B cell (primary cell): ENCODE results near the gene SLC16A12. TPM values are rescaled to one million over a fixed set of nuclear protein-coding genes. Genes with fewer than 3 reads are reported as not detected.

ENCODE experiments used
- ATAC-seq: fragments of 200-7000 bp; cut with Tn5 transposase; one replicate; pipeline ENCODE4 v1.10.0; 2021; ENCODE audit warnings: low read depth, mild to moderate bottlenecking, moderate number of reproducible peaks, moderate library complexity
- CTCF ChIA-PET: fragments of 350-600 bp; sonication (Branson Sonifier 250); formaldehyde crosslinking; loops from one replicate; lab custom pipeline; 2021; ENCODE audit warnings: antibody characterized with exemption, inconsistent platforms; lab: Charles Lee
- POLR2A ChIA-PET: fragments of 350-600 bp; sonication (Branson Sonifier 250); formaldehyde crosslinking; loops from one replicate; lab custom pipeline; 2021; ENCODE audit warnings: antibody characterized with exemption; lab: Charles Lee
- DNase-seq: peaks from one replicate; pipeline ENCODE4 v3.0.0; 2013
- H2AFZ ChIP-seq: 2 replicates; pipeline ENCODE4 v1.6.1; 2012; ENCODE audit warnings: mild to moderate bottlenecking, low read depth, low read length; ENCODE audit not compliant: insufficient read depth, poor library complexity, severe bottlenecking
- H3K27ac ChIP-seq, 2 donors: 1 replicate in 1 of 2; 2 replicates in 1 of 2; pipeline ENCODE4 v1.5.1; 2012 to 2013; ENCODE audit warnings: low read length in 2 of 2, mild to moderate bottlenecking in 2 of 2, moderate library complexity in 1 of 2
- H3K27me3 ChIP-seq, 4 experiments: fragments of 200-600 bp in 1 of 4; sonication (generic) in 1 of 4; replicated peaks in 1 of 4; 1 replicate in 2 of 4; 2 replicates in 2 of 4; pipeline versions ENCODE4 v1.6.1 to v1.7.0; 2013 to 2016; ENCODE audit warnings: low read length in 3 of 4, mild to moderate bottlenecking in 2 of 4, mixed read lengths in 1 of 4, moderate library complexity in 1 of 4; ENCODE audit not compliant: insufficient read depth in 4 of 4, control insufficient read depth in 3 of 4; ENCODE audit errors: control extremely low read depth in 1 of 4
- H3K36me3 ChIP-seq, 2 experiments: replicated peaks in 1 of 2; 1 replicate in 1 of 2; 2 replicates in 1 of 2; pipeline versions ENCODE4 v1.6.1 to v1.7.1; 2013; ENCODE audit warnings: low read length in 1 of 2; ENCODE audit not compliant: insufficient read depth in 2 of 2, control insufficient read depth in 1 of 2; ENCODE audit errors: control extremely low read depth in 1 of 2, extremely low read depth in 1 of 2
- H3K4me1 ChIP-seq, 2 donors: fragments of 200-600 bp in 1 of 2; sonication (generic) in 1 of 2; 1 replicate in 1 of 2; 2 replicates in 1 of 2; pipeline versions ENCODE4 v1.5.1 to v1.6.1; 2013 to 2017; ENCODE audit warnings: low read length in 2 of 2; ENCODE audit not compliant: control insufficient read depth in 2 of 2, insufficient read depth in 2 of 2
- H3K4me2 ChIP-seq: replicated peaks from 2 replicates; pipeline ENCODE3; 2012; ENCODE audit warnings: mild to moderate bottlenecking, low read depth, low read length; ENCODE audit not compliant: poor library complexity, severe bottlenecking
- H3K4me3 ChIP-seq, 5 experiments: fragments of 200-600 bp in 1 of 5; sonication (generic) in 1 of 5; 1 replicate in 3 of 5; 2 replicates in 2 of 5; pipeline versions ENCODE4 v1.5.1 to v1.7.0; 2011 to 2016; ENCODE audit warnings: low read length in 4 of 5, mild to moderate bottlenecking in 4 of 5, low read depth in 2 of 5, control low read depth in 1 of 5, moderate library complexity in 1 of 5; ENCODE audit not compliant: insufficient read depth in 1 of 5; ENCODE audit errors: control extremely low read depth in 1 of 5, extremely low read depth in 1 of 5
- H3K79me2 ChIP-seq: fragments of 200-600 bp; sonication (generic); one replicate; pipeline ENCODE4 v1.6.0; 2016; ENCODE audit warnings: low read length; ENCODE audit not compliant: control insufficient read depth, insufficient read depth
- H3K9ac ChIP-seq: fragments of 200-600 bp; sonication (generic); 2 replicates; pipeline ENCODE4 v1.6.1; 2017; ENCODE audit warnings: mild to moderate bottlenecking, low read length, moderate library complexity
- H3K9me3 ChIP-seq, 3 donors: one replicate each; pipeline versions ENCODE4 v1.6.1 to v1.7.1; 2013; ENCODE audit warnings: low read length in 2 of 3; ENCODE audit not compliant: control insufficient read depth in 2 of 3, insufficient read depth in 1 of 3; ENCODE audit errors: control extremely low read depth in 1 of 3
- H4K20me1 ChIP-seq: 2 replicates; pipeline ENCODE4 v1.6.0; 2012; ENCODE audit warnings: mild to moderate bottlenecking, low read length; ENCODE audit not compliant: insufficient read depth, control insufficient read depth, poor library complexity, severe bottlenecking
- H3K27ac Mint-ChIP-seq: one replicate; pipeline ENCODE4 v1.8.0; 2021; ENCODE audit warnings: mixed read lengths
- H3K27me3 Mint-ChIP-seq: one replicate; pipeline ENCODE4 v1.8.0; 2021; ENCODE audit warnings: mixed read lengths
- H3K4me1 Mint-ChIP-seq: one replicate; pipeline ENCODE4 v1.8.0; 2021; ENCODE audit warnings: mixed read lengths
- H3K4me3 Mint-ChIP-seq: one replicate; pipeline ENCODE4 v1.8.0; 2021; ENCODE audit warnings: mixed read lengths
- H3K9me3 Mint-ChIP-seq: one replicate; pipeline ENCODE4 v1.8.0; 2022; ENCODE audit warnings: mixed read lengths; ENCODE audit not compliant: insufficient read depth
- CTCF ChIP-seq: fragments of 200-600 bp; IDR thresholded peaks from one replicate; pipeline ENCODE4 v1.8.0; 2022; ENCODE audit warnings: antibody characterized with exemption, mild to moderate bottlenecking
- EZH2 ChIP-seq: IDR thresholded peaks from 2 replicates; pipeline ENCODE4 v1.6.1; 2012; ENCODE audit warnings: borderline replicate concordance, low read depth, mild to moderate bottlenecking, moderate library complexity, low read length; ENCODE audit not compliant: insufficient read depth, poor library complexity, severe bottlenecking
- WGBS: methylation state at CpG from one replicate; pipeline ENCODE4 v1.1.5; 2013; ENCODE audit warnings: missing lambda C conversion rate; ENCODE audit not compliant: insufficient coverage; 5-methylcytosine and 5-hydroxymethylcytosine counted together
- intact Hi-C: fragments of 100-400 bp; cut with micrococcal nuclease; formaldehyde crosslinking; loops from one replicate; pipeline ENCODE4 v1.10.0; 2022
- polyA plus RNA-seq: library from polyadenylated mRNA; depleted of rRNA; stranded (reverse); fragments of >200 nt; gene quantifications from 2 replicates; pipeline ENCODE4 v1.2.3, GENCODE V29; 2012
- total RNA-seq, 2 donors: library from RNA; stranded (reverse); fragments of 120-200 nt in 1 of 2; gene quantifications; 1 replicate in 1 of 2; 2 replicates in 1 of 2; pipeline versions ENCODE4 v1.2.3 to v1.2.4, GENCODE V29; 2013 to 2022

Gene SLC16A12
- total and polyA plus RNA-seq, 2 donors (not counting 1 experiment from before 2014, with no cell fraction given): not detected

- H3K27ac ChIP-seq: no peak overlapping the region
- peaks cover 37% of the 10 kb centered on the region for H3K27me3 Mint-ChIP-seq
- no peak overlapping the region for H3K4me2 ChIP-seq
- TF ChIP-seq EZH2: no peak
- TF ChIP-seq CTCF: no peak
- peaks cover 0 to 1% (median 0%) of the 10 kb centered on the region in 3 donors for H3K9me3 ChIP-seq
- H3K79me2 ChIP-seq: no peaks in the 10 kb centered on the region
- H3K4me3 Mint-ChIP-seq: no peak overlapping the region
- ATAC-seq (no peak), DNase-seq (no peak)
- no peak overlapping the region for H3K9ac ChIP-seq
- WGBS: 100% methylated on average over 3 of the region's 4 CpGs
- H3K4me3 ChIP-seq: no peak overlapping the region
- no peak overlapping the region for H2AFZ ChIP-seq
- intact Hi-C loops: no loop called here
- H3K27me3 ChIP-seq: peaks cover 0 to 14% (median 8%) of the 10 kb centered on the region in 4 experiments
- no peaks in the 10 kb centered on the region for H3K4me1 ChIP-seq
- H3K27ac Mint-ChIP-seq: no peak overlapping the region
- ChIA-PET POLR2A (no interaction called here), CTCF (no interaction called here)
- H4K20me1 ChIP-seq: no peaks in the 10 kb centered on the region
- no peaks in the 10 kb centered on the region for H3K9me3 Mint-ChIP-seq
- no peaks in the 10 kb centered on the region for H3K36me3 ChIP-seq
- no peaks in the 10 kb centered on the region for H3K4me1 Mint-ChIP-seq
Observed at GRCh38 chr10:89438525-89438924, 96.9 kb downstream of the SLC16A12 start.

- no peak overlapping the region for H2AFZ ChIP-seq
- H3K9me3 Mint-ChIP-seq: no peaks in the 10 kb centered on the region
- no peak for ATAC-seq
Observed at GRCh38 chr10:89431977-89432376, 103.4 kb downstream of the SLC16A12 start.

More at GRCh38 chr10:89431977-89432376, 103.4 kb downstream of the SLC16A12 start:
- WGBS: 95% methylated on average over 2 of the region's 3 CpGs
- Histone ChIP-seq H3K27ac (no peak overlapping the region), H3K36me3 (no peaks in the 10 kb centered on the region), H3K4me2 (no peak overlapping the region), H3K4me3 (no peak overlapping the region), H4K20me1 (no peaks in the 10 kb centered on the region), H3K27me3 (peaks cover 0 to 7% (median 4%) of the 10 kb centered on the region in 4 experiments), H3K9me3 (no peaks in the 10 kb centered on the region), H3K4me1 (no peaks in the 10 kb centered on the region), H3K79me2 (no peaks in the 10 kb centered on the region), H3K9ac (no peak overlapping the region)
- no peak for DNase-seq
- intact Hi-C loops: no loop called here
- POLR2A ChIA-PET: no interaction called here
- TF ChIP-seq CTCF (no peak), EZH2 (no peak)
- Mint-ChIP-seq H3K4me1 (no peaks in the 10 kb centered on the region), H3K27ac (no peak overlapping the region), H3K27me3 (peaks cover 14% of the 10 kb centered on the region), H3K4me3 (no peak overlapping the region)
- CTCF ChIA-PET: interaction anchor here (0.7 to 0.9 kb wide), 2 partner anchors 18 to 133 kb away, joined by 3 read pairs; partner anchors contain the start of gene IFIT5
